Activated T-helper 9 cell treated with anti-CD3 and anti-CD28 coated beads, Interleukin-2, amount 50 U/mL, for 16 hours (primary cell): ENCODE results near the gene LIM2.
A peak's percentile ranks its signal among the peaks of the same experiment; 100 is the strongest.

Source experiments
- DNase-seq: peaks from one replicate; pipeline ENCODE4 v3.0.0-alpha.2; 2020; ENCODE audit warnings: low read depth

The LIM2 gene

DNA sequence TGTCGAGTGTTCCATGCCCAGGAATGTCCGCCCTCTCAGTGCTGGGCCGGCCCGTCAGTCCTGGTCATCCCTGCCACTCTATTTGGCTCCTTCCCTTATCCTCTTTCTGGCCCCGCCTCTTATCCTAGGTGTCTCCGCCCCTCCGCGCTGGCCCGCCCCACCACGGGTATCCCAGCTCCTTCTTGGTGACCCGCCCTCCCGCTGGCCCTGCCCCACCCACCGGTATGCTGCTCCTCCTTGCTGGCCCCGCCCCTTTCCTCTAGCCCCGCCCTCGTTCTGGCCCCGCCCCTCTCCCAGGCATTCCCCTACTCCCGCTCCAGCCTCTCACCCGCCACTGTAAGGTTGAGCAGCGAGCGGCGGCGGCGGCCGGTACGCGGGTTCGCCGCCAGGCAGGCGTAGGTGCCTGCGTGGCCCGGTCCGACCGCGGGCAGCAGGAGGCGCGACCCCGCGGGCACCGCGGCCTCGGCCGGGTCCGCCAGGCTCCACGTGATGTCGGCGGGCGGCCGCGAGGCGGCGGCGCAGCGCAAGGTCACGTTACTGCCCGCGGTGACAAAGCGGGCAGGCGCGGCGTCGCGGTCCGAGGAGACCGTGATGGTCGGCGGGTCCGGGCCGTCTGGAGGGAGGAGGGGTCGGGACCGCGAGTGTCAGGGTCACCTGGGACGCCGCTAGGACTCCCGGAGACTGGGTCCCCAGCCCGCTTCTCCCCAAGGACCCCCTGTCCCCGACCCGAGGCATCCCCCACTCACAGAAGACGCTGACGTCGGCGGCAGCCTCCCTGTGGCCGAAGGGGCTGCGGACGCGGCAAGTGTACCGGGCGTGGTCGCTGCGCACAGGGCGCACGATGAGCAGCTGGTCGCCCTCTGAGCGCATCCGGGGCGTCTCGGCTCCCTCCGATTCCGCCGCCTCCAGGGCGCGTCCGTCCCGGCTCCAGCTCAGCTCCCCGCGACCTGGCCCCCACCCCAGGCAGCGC lies 47.8 kb downstream of the LIM2 start:
- peak; percentile 90 for DNase-seq

DNA sequence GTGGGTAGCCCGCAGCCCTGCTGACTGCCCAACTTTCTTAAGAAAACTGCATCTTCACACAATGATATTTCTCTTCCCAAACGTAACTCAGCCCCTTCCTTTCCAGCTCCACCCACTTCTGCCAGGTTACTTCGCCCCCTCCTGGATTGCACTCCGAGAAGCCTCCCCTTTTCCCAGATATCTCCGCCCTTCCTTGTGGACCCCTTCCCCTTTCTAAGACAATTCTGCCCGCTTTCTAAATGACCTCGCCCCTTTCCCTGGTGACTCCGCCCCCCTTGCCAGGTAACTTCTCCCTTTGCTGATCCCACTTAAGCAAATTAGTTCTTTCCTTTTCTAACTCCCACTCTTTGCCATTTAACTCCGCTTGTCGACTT lies 48.5 kb downstream of the LIM2 start:
- no peak for DNase-seq

DNA sequence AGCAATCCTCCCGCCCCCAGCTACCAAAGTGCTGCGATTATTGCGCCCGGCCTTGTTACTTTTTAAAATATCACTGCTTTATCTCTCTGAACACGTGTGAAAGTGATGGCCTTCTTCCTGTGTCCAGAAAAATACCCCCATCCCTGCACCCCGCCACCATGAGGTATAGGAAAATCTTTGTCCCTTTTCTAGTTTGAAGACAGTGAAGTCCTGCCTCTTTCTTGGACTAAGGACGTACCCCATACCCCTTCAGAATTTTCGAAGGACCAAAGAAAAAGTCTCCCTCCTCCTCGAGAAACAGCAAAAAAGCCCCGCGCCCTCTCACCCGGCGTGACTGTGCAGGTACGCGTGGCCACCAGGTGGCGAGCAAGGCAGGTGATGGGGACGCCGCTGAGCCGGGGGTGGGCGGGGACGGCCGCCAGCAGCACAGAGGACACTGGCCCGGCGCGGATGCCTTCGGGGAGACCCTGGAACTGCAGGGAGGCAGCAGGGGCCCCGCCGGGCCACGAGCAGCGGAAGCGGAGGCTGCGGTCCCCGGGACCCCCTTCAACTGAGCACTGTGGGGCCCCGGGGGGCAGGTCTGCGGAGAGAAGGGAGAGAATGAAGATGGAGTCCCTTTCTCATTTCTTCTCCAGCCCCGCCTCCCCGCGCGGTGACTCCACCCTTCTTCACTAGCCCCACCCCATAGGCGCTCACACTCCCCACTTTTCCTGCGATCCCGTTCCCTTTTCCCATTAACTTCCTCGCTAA lies 49.0 kb downstream of the LIM2 start:
- peak; percentile 82 for DNase-seq

DNA sequence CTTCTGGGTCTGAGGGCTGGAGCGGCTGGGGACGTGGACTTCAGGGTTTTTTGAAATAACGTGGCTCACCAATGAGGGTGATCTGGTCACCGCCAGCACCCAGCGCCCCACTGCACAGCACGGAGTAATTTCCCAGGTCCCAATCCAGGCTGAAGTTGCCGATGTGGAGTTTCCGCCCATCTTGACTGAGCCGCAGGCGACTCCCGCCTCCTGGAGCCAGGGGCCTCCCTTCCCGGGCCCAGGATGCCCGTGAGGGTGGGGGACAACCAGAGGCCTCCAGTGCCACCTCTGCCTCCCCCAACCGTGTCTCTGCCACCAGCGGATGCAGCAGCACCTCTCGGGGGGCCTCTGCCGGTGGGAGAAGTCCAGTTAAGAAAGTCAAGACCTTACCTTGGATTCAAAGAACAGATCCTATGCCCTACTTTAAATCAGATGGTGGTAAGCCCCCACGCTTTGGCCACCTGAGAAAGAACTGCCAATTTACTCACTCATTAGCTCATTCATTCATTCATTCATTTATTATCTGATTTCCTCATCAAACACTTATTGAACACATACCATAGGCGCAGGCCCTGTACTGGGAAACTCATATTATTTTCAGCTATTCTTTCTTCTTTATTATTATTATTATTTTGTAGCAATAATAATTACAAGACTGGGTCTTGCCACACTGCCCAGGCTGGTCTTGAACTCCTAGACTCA lies 49.8 kb downstream of the LIM2 start:
- no peak for DNase-seq

DNA sequence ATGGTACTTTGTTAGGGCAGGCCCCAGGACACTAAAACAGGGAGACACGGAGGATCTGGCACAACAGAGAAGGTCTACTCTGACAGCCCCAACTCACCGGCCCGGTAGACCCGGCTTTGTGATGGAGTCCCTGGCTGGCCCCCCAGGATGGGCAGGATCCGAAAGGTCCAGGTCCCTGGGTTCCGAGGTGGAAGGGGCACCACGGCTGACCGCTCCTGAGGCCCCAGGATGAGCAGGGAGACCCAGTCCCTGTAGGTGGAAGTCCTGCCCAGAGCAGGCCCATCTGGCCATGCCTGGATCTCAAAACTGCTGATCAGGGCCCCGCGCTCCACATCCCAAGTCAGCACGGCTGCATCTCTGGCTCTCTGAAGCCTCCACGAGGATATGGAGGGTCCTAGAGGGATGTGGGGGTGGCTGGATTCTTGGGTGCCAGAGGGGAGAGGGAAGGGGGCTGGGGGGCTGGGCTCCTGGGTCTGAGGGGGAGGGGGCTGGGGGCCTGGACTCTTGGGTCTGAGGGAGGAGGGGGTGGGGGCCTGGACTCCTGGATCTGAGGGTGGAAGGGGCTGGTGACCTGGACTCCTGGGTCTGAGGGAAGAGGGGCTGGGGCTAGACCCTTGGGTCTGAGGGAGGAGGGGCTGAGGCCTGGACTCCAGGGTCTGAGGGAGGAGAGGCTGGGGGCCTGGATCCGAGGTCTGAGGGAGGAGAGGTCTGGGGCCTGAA lies 50.5 kb downstream of the LIM2 start:
- no peak for DNase-seq

DNA sequence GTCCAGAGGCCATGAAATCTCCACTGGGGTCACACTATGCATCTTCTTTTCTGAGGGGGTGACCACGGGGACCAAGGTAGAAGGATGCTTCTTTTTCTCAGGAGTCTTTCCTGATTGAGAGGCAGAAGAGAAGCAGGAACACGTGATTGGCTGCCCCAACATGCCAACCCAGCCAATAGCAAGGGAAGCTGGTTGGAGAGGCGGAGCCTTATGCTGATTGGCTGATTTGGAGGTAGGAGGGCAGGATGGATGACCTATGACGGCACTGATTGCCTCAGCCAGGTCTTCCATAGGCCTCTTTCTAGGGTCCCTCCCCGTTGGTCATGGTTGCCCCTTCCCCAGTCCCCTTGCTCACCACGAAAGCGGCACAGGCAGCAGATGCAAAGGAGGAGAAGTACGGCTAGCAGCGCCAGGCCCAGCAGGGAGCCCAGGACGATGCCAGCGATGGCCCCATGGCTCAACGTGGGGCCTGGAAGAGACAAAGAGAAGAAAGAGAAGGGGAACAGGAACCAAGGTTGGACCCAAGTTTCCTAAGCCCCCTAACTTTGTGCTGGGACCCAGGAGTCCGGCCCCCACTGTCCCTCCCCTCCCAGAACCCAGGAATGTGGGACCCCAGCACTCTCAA lies 53.8 kb downstream of the LIM2 start:
- no peak for DNase-seq

DNA sequence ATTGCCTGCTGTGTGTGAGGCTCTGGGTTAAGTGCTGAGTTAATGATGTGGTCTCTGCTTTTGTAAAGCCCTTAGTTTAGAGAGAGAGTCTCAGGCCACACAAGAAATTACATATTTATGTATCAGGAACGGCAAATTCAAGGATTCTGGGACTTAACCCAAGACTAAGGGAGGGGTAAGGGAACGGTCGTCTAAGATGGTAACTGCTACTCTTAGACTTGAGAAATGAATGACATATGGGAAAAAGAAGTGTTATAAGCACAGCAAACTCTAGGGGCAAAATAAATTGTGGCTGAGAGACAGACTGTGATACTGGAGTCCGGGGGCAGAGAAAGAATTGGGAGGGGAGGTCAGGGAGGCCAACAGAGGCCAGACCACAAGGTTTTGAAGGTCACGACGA lies 56.1 kb downstream of the LIM2 start:
- no peak for DNase-seq

DNA sequence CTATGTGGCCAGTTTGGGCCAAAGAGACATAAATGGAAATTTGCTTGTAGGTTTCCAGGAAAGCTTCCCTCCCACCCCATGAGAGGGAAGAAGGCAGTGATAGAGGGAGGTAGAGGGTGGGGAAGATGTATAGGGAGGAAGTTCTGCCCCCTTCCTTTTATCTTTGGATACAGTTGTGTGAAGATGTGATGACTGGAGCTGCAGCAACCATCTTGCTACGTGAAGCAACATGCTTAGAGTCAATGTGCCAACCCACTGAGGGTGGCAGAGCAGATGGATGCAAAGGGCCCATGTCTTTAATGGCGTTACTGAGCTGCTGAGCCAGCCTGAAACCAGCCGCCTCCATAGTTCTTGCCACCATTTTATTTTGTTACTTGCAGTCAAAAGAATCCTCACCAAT lies 56.6 kb downstream of the LIM2 start:
- DNase-seq, result no peak

DNA sequence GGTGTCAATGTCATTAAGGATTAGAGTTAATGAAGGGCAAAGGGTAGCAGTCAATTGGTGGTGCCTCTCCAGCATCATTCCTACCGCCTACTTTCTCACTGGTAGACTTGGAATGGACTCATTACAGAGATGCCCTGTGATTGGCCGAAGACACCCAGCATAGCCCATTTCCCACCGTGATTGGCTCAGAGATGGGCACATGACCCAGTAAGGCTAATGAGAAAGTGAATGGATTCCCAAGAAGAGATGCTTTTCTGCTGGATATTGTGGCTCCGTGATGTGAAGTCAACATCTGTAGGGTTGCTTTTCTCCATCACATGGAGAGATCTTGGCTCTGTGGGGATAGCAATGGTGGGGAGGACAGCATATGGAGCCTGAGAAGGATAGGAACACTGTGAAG lies 57.4 kb downstream of the LIM2 start:
- DNase-seq, result no peak
